ENCODE data around the gene BCL2L14. TPM values are rescaled to one million over a fixed set of nuclear protein-coding genes. Genes with fewer than 3 reads are reported as not detected.

BCL2L14 gene
- total RNA-seq, 4 donors from 2014 or later, result 27.5 to 81.2 (median 52.5) TPM

- no peaks in the 10 kb centered on the region for H3K36me3 ChIP-seq
- H3K27me3 ChIP-seq, result no peaks in the 10 kb centered on the region
- intact Hi-C loops (cut with DNase I; ENCODE audit: low total_unique reads) (no loop called here), in situ Hi-C loops (cut with MboI; ENCODE audit: low pct_ligation_motif_present in 1 of 4, low pct_unique_long_range_greater_than_20kb in 1 of 4, low sequenced_read_pairs in 3 of 4) (no loop called here)
- no peaks in the 10 kb centered on the region for H3K4me1 ChIP-seq
- DNase-seq, result no peak
- TF ChIP-seq CTCF (IDR thresholded peaks at IDR 0.05) (no peak), EP300 (IDR thresholded peaks at IDR 0.05; ENCODE audit: low read depth) (no peak), POLR2AphosphoS5 (IDR thresholded peaks at IDR 0.05) (no peak), POLR2A (IDR thresholded peaks at IDR 0.05) (no peak)
- H3K9me3 ChIP-seq, result no peaks in the 10 kb centered on the region
- H3K4me3 ChIP-seq, result no peak overlapping the region
- no peak overlapping the region for H3K27ac ChIP-seq
- 68 to 69% methylated on average over 5 of the region's 5 CpGs for WGBS, 2 donors (ENCODE audit: low coverage in 1 of 2)
Measured at GRCh38 chr12:12054993-12055392, 15.7 kb upstream of the BCL2L14 start.

GRCh38 chr12:12056951-12057350, 13.8 kb upstream of the BCL2L14 start:
- 31 to 45% methylated on average over 4 of the region's 4 CpGs for WGBS, 2 donors (ENCODE audit: low coverage in 1 of 2)

GRCh38 chr12:12064596-12064995, 6.1 kb upstream of the BCL2L14 start:
- Histone ChIP-seq H3K27me3 (no peaks in the 10 kb centered on the region), H3K4me3 (no peak overlapping the region), H3K36me3 (no peaks in the 10 kb centered on the region), H3K9me3 (no peaks in the 10 kb centered on the region), H3K27ac (no peak overlapping the region), H3K4me1 (peaks cover 0 to 13% (median 5%) of the 10 kb centered on the region in 4 donors)
- in situ Hi-C loops (cut with MboI; ENCODE audit: low pct_ligation_motif_present in 1 of 4, low pct_unique_long_range_greater_than_20kb in 1 of 4, low sequenced_read_pairs in 3 of 4) (no loop called here), intact Hi-C loops (cut with DNase I; ENCODE audit: low total_unique reads) (no loop called here)
- no peak for DNase-seq
- TF ChIP-seq POLR2A (IDR thresholded peaks at IDR 0.05) (no peak), POLR2AphosphoS5 (IDR thresholded peaks at IDR 0.05) (no peak), EP300 (IDR thresholded peaks at IDR 0.05; ENCODE audit: low read depth) (no peak), CTCF (IDR thresholded peaks at IDR 0.05) (no peak)
- 90% methylated on average over 4 of the region's 4 CpGs for WGBS, 2 donors (ENCODE audit: low coverage in 1 of 2)

More at GRCh38 chr12:12056951-12057350, 13.8 kb upstream of the BCL2L14 start:
- H3K4me1 ChIP-seq, result no peaks in the 10 kb centered on the region
- no peaks in the 10 kb centered on the region for H3K9me3 ChIP-seq
- H3K36me3 ChIP-seq, result no peaks in the 10 kb centered on the region
- no peak overlapping the region for H3K27ac ChIP-seq
- no peaks in the 10 kb centered on the region for H3K27me3 ChIP-seq
- TF ChIP-seq EP300 (IDR thresholded peaks at IDR 0.05; ENCODE audit: low read depth), result no peak
- no peak for TF ChIP-seq POLR2A (IDR thresholded peaks at IDR 0.05)
- intact Hi-C loops (cut with DNase I; ENCODE audit: low total_unique reads) (no loop called here), in situ Hi-C loops (cut with MboI; ENCODE audit: low pct_ligation_motif_present in 1 of 4, low pct_unique_long_range_greater_than_20kb in 1 of 4, low sequenced_read_pairs in 3 of 4) (no loop called here)
- no peak overlapping the region for H3K4me3 ChIP-seq
- no peak for DNase-seq

GRCh38 chr12:12068751-12069150, 2.0 kb upstream of the BCL2L14 start:
- intact Hi-C loops (cut with DNase I; ENCODE audit: low total_unique reads) (no loop called here), in situ Hi-C loops (cut with MboI; ENCODE audit: low pct_ligation_motif_present in 1 of 4, low pct_unique_long_range_greater_than_20kb in 1 of 4, low sequenced_read_pairs in 3 of 4) (no loop called here)
- no peaks in the 10 kb centered on the region for H3K36me3 ChIP-seq
- 80 to 90% methylated on average over 3 to 6 of the region's 6 CpGs for WGBS, 2 donors (ENCODE audit: low coverage in 1 of 2)
- peaks cover 0 to 31% (median 16%) of the 10 kb centered on the region in 4 donors for H3K4me1 ChIP-seq
- no peak overlapping the region for H3K27ac ChIP-seq
- no peak for TF ChIP-seq POLR2AphosphoS5 (IDR thresholded peaks at IDR 0.05)
- TF ChIP-seq EP300 (IDR thresholded peaks at IDR 0.05; ENCODE audit: low read depth), result no peak
- no peak for TF ChIP-seq POLR2A (IDR thresholded peaks at IDR 0.05)
- no peak for TF ChIP-seq CTCF (IDR thresholded peaks at IDR 0.05)
- no peak overlapping the region for H3K4me3 ChIP-seq
- H3K27me3 ChIP-seq, result no peaks in the 10 kb centered on the region
- H3K9me3 ChIP-seq, result no peaks in the 10 kb centered on the region
- no peak for DNase-seq

Measured in transverse colon (tissue), 4 donors.